ENCODE measurements around the gene BCL11B.

The BCL11B gene

GRCh38 chr14:99257122-99257672, 14.8 kb downstream of the BCL11B start:
- in situ Hi-C loops (cut with MboI; ENCODE audit: low sequenced_read_pairs) = loop anchor here (25.0 kb wide), 1 partner anchor 1120 kb away; no protein-coding TSS in a partner anchor

- in situ Hi-C loops (cut with MboI; ENCODE audit: low sequenced_read_pairs) = loop anchor here (25.0 kb wide), 1 partner anchor 1119 kb away; no protein-coding TSS in a partner anchor
Observed at GRCh38 chr14:99256483-99256874, 15.5 kb downstream of the BCL11B start.

- in situ Hi-C loops (cut with MboI; ENCODE audit: low sequenced_read_pairs) = loop anchor here (25.0 kb wide), 1 partner anchor 1119 kb away; no protein-coding TSS in a partner anchor
Observed at GRCh38 chr14:99255621-99256482, 16.1 kb downstream of the BCL11B start.

GRCh38 chr14:99254328-99255009, 17.5 kb downstream of the BCL11B start:
- in situ Hi-C loops (cut with MboI; ENCODE audit: low sequenced_read_pairs) = loop anchor here (25.0 kb wide), 1 partner anchor 1117 kb away; no protein-coding TSS in a partner anchor

GRCh38 chr14:99253890-99254289, 18.1 kb downstream of the BCL11B start:
- in situ Hi-C loops (cut with MboI; ENCODE audit: low sequenced_read_pairs) = loop anchor here (25.0 kb wide), 1 partner anchor 1117 kb away; no protein-coding TSS in a partner anchor

GRCh38 chr14:99252940-99253868, 18.8 kb downstream of the BCL11B start:
- in situ Hi-C loops (cut with MboI; ENCODE audit: low sequenced_read_pairs) = loop anchor here (25.0 kb wide), 1 partner anchor 1116 kb away; no protein-coding TSS in a partner anchor

- in situ Hi-C loops (cut with MboI; ENCODE audit: low sequenced_read_pairs) = loop anchor here (25.0 kb wide), 1 partner anchor 1115 kb away; no protein-coding TSS in a partner anchor
Observed at GRCh38 chr14:99252443-99252939, 19.5 kb downstream of the BCL11B start.

GRCh38 chr14:99251721-99252120, 20.3 kb downstream of the BCL11B start:
- in situ Hi-C loops (cut with MboI; ENCODE audit: low sequenced_read_pairs) = loop anchor here (25.0 kb wide), 1 partner anchor 1114 kb away; no protein-coding TSS in a partner anchor

GRCh38 chr14:99250636-99251208, 21.3 kb downstream of the BCL11B start:
- in situ Hi-C loops (cut with MboI; ENCODE audit: low sequenced_read_pairs) = loop anchor here (25.0 kb wide), 1 partner anchor 1113 kb away; no protein-coding TSS in a partner anchor

GRCh38 chr14:99249389-99249788, 22.6 kb downstream of the BCL11B start:
- in situ Hi-C loops (cut with MboI; ENCODE audit: low sequenced_read_pairs) = no loop called here

- in situ Hi-C loops (cut with MboI; ENCODE audit: low sequenced_read_pairs) = no loop called here
Observed at GRCh38 chr14:99248761-99249171, 23.2 kb downstream of the BCL11B start.

GRCh38 chr14:99247772-99248171, 24.2 kb downstream of the BCL11B start:
- in situ Hi-C loops (cut with MboI; ENCODE audit: low sequenced_read_pairs) = no loop called here

GRCh38 chr14:99247101-99247729, 24.8 kb downstream of the BCL11B start:
- in situ Hi-C loops (cut with MboI; ENCODE audit: low sequenced_read_pairs) = no loop called here

- in situ Hi-C loops (cut with MboI; ENCODE audit: low sequenced_read_pairs) = no loop called here
Observed at GRCh38 chr14:99246536-99247097, 25.4 kb downstream of the BCL11B start.

- in situ Hi-C loops (cut with MboI; ENCODE audit: low sequenced_read_pairs) = no loop called here
Observed at GRCh38 chr14:99245564-99246511, 26.2 kb downstream of the BCL11B start.

GRCh38 chr14:99244941-99245563, 26.9 kb downstream of the BCL11B start:
- in situ Hi-C loops (cut with MboI; ENCODE audit: low sequenced_read_pairs) = no loop called here

- in situ Hi-C loops (cut with MboI; ENCODE audit: low sequenced_read_pairs) = no loop called here
Observed at GRCh38 chr14:99244367-99244901, 27.6 kb downstream of the BCL11B start.

Data from HL-60/S4 (cell line).